DND-41 (cell line): ENCODE measurements around the gene RHOT1.

ENCODE experiments used
- EZH2 ChIP-seq: IDR thresholded peaks from 3 replicates; pipeline ENCODE4 v1.6.1; 2012; ENCODE audit warnings: borderline replicate concordance, low read depth, mild to moderate bottlenecking, moderate library complexity, low read length, inconsistent platforms; ENCODE audit not compliant: severe bottlenecking
- TF ChIP-seq, protein P1 (sequence below): IDR thresholded peaks from 2 replicates; pipeline ENCODE4 v1.5.1; 2012; ENCODE audit warnings: borderline replicate concordance, low read length, moderate library complexity, mild to moderate bottlenecking; ENCODE audit not compliant: poor library complexity, severe bottlenecking; ENCODE audit errors: extremely low read depth

DNA sequence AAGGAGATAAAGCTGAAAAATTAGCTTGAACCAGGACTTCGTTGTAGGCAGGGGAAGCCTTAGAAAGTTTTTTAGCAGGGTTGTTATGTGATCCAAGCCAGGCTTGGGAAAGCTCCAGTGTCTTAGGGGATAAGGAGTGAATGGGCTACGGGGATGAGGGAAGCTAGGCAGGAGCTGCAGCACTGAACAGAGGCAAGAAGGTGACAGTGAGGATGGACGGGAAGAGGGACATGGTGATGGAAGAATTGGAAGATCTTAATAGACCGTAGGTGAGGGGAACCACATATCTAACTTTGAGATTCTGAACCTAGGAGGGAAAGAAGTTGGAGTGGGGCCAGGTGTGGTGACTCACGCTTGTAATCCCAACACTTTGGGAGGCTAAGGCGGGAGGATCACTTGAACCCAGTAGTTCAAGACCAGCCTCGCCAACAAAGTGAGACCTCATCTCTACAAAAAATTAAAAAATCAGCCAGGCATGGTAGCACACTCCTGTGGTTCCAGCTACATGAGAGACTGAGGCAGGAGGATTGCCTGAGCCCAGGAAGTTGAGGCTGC lies 126.5 kb downstream of the RHOT1 start:
- TF ChIP-seq, protein P1, sequence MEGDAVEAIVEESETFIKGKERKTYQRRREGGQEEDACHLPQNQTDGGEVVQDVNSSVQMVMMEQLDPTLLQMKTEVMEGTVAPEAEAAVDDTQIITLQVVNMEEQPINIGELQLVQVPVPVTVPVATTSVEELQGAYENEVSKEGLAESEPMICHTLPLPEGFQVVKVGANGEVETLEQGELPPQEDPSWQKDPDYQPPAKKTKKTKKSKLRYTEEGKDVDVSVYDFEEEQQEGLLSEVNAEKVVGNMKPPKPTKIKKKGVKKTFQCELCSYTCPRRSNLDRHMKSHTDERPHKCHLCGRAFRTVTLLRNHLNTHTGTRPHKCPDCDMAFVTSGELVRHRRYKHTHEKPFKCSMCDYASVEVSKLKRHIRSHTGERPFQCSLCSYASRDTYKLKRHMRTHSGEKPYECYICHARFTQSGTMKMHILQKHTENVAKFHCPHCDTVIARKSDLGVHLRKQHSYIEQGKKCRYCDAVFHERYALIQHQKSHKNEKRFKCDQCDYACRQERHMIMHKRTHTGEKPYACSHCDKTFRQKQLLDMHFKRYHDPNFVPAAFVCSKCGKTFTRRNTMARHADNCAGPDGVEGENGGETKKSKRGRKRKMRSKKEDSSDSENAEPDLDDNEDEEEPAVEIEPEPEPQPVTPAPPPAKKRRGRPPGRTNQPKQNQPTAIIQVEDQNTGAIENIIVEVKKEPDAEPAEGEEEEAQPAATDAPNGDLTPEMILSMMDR = no peak
- TF ChIP-seq EZH2 = no peak
